IPS DF 19.7 (cell line): Measurements from ENCODE around the gene TSPAN9.

Experiments used
- DNase-seq: peaks from one replicate; pipeline ENCODE4 v3.0.0-alpha.2; 2013; ENCODE audit warnings: low read depth, low spot score

Gene TSPAN9

GRCh38 chr12:3250034-3250433 is 172.9 kb downstream of the TSPAN9 start:
- no peak for DNase-seq

GRCh38 chr12:3250576-3250975 is 173.4 kb downstream of the TSPAN9 start:
- DNase-seq = no peak

- DNase-seq = no peak
These were observed 173.9 kb downstream of the TSPAN9 start for GRCh38 chr12:3251067-3251466.

GRCh38 chr12:3251691-3252090 is 174.5 kb downstream of the TSPAN9 start:
- DNase-seq = no peak

GRCh38 chr12:3252450-3252891 is 175.3 kb downstream of the TSPAN9 start:
- DNase-seq = no peak

GRCh38 chr12:3253682-3254275 is 176.6 kb downstream of the TSPAN9 start:
- DNase-seq = no peak

- DNase-seq = no peak
These were observed 177.9 kb downstream of the TSPAN9 start for GRCh38 chr12:3255057-3255456.

GRCh38 chr12:3256103-3256631 is 179.0 kb downstream of the TSPAN9 start:
- DNase-seq = no peak

- DNase-seq = no peak
These were observed 180.2 kb downstream of the TSPAN9 start for GRCh38 chr12:3257411-3257810.

GRCh38 chr12:3259973-3260372 is 182.8 kb downstream of the TSPAN9 start:
- no peak for DNase-seq

- DNase-seq = no peak
These were observed 184.7 kb downstream of the TSPAN9 start for GRCh38 chr12:3261782-3262359.

GRCh38 chr12:3262470-3262869 is 185.3 kb downstream of the TSPAN9 start:
- no peak for DNase-seq

- DNase-seq = no peak
These were observed 186.1 kb downstream of the TSPAN9 start for GRCh38 chr12:3263282-3263681.

- no peak for DNase-seq
These were observed 187.1 kb downstream of the TSPAN9 start for GRCh38 chr12:3263939-3264922.

- DNase-seq = no peak
These were observed 188.2 kb downstream of the TSPAN9 start for GRCh38 chr12:3265406-3265805.

GRCh38 chr12:3266638-3267037 is 189.5 kb downstream of the TSPAN9 start:
- no peak for DNase-seq

- no peak for DNase-seq
These were observed 190.5 kb downstream of the TSPAN9 start for GRCh38 chr12:3267690-3268089.

- DNase-seq = no peak
These were observed 192.4 kb downstream of the TSPAN9 start for GRCh38 chr12:3269594-3269993.

- DNase-seq = no peak
These were observed 194.0 kb downstream of the TSPAN9 start for GRCh38 chr12:3271146-3271545.

GRCh38 chr12:3271639-3272038 is 194.5 kb downstream of the TSPAN9 start:
- DNase-seq = no peak

- no peak for DNase-seq
These were observed 195.8 kb downstream of the TSPAN9 start for GRCh38 chr12:3272958-3273357.

GRCh38 chr12:3273409-3273853 is 196.3 kb downstream of the TSPAN9 start:
- DNase-seq = no peak
